Activated CD8-positive, alpha-beta T cell treated with anti-CD3 and anti-CD28 coated beads, Interleukin-2, amount 10 ng/mL, durations not matched to agents 7 days and 5 days (primary cell): ENCODE measurements around the gene TRPM1. TPM values are rescaled to one million over a fixed set of nuclear protein-coding genes. Genes with fewer than 3 reads are reported as not detected.

ENCODE experiments used
- ATAC-seq: fragments of 150-1000 bp; cut with Tn5 transposase; one replicate; pipeline ENCODE4 v1.10.0; 2021; ENCODE audit warnings: moderate library complexity
- CTCF ChIA-PET: fragments of 350-600 bp; sonication (Branson Sonifier 250); formaldehyde crosslinking; loops from one replicate; lab custom pipeline; 2021; ENCODE audit warnings: antibody characterized with exemption; lab: Charles Lee
- POLR2A ChIA-PET: fragments of 350-600 bp; sonication (Branson Sonifier 250); formaldehyde crosslinking; loops from one replicate; lab custom pipeline; 2021; ENCODE audit warnings: antibody characterized with exemption; lab: Charles Lee
- DNase-seq: peaks from one replicate; pipeline ENCODE4 v3.0.0-alpha.2; 2020
- H3K27ac Mint-ChIP-seq: one replicate; pipeline ENCODE4 v1.8.0; 2021; ENCODE audit warnings: mild to moderate bottlenecking, mixed read lengths
- H3K27me3 Mint-ChIP-seq: one replicate; pipeline ENCODE4 v1.8.0; 2021; ENCODE audit warnings: low read depth, mixed read lengths
- H3K36me3 Mint-ChIP-seq: one replicate; pipeline ENCODE4 v1.8.0; 2021; ENCODE audit warnings: low read depth, mixed read lengths
- H3K4me1 Mint-ChIP-seq: one replicate; pipeline ENCODE4 v1.8.0; 2021; ENCODE audit warnings: low read depth, mixed read lengths
- H3K4me3 Mint-ChIP-seq: one replicate; pipeline ENCODE4 v1.8.0; 2021; ENCODE audit warnings: mild to moderate bottlenecking, mixed read lengths
- H3K9me3 Mint-ChIP-seq: one replicate; pipeline ENCODE4 v1.8.0; 2022; ENCODE audit warnings: mixed read lengths; ENCODE audit not compliant: insufficient read depth
- total RNA-seq, 2 experiments: library from RNA; stranded (reverse); gene quantifications; one replicate each; pipeline ENCODE4 v1.2.3, GENCODE V29; 2021

The TRPM1 gene
- total RNA-seq, 2 experiments from 2014 or later: not detected

DNA sequence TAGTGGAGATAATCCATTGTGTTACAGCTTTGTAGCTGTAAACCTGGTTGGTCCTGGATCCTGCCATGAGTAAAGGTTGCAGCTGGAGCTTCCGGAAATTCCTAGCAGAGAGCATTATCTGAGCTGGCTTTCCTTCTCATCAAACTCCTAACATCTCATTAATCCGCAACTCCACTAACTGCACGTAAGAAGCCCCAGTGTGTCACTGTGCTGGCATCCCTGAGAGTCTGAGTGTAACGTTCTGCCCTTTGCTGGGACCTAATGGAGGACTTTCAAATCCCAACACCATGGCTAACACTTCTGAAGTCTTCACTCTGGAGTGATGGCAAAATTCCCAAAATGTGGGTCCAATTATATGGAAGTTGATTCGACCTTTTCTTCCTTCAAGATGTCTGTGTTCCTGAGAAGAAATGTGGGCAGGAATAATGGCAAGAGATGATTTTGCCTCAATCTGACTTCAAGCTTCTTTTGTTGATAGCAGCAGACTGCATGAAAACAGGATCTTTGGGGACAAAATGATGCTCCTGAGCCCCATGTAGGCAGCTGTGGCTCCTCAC, 9.6 kb upstream of the TRPM1 start:
- CTCF ChIA-PET: interaction anchor here (0.7 to 1.4 kb wide), 2 partner anchors 18 to 252 kb away, joined by 3 to 4 read pairs; no protein-coding TSS in a partner anchor
- POLR2A ChIA-PET: interaction anchor here (0.6 kb wide), 1 partner anchor 13 kb away, joined by 3 read pairs; no protein-coding TSS in a partner anchor
- DNase-seq: no peak
- Mint-ChIP-seq H3K27ac (no peak overlapping the region), H3K4me1 (peaks cover 7% of the 10 kb centered on the region), H3K9me3 (peaks cover 4% of the 10 kb centered on the region), H3K4me3 (no peak overlapping the region), H3K27me3 (peaks cover 11% of the 10 kb centered on the region), H3K36me3 (no peaks in the 10 kb centered on the region)
- ATAC-seq: no peak

DNA sequence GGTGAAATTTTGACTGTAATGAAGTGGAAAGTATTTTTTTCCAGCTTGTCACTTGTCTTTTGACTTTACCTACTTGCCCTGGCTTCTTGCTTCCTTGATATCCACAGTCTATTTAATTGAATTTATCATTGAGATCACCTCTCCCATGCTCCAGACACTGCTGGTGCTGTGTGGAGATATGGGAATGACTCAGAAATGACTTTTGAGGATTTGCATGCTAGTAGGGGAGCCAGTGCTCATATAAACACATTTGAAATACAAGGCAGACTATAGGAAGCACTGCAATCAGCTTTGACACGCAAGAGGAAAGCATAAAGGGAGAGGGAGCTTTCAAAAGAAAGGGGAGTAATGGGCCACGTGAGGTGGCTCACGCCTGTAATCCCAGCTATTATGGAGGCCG, 7.3 kb upstream of the TRPM1 start:
- Mint-ChIP-seq H3K9me3 (no peaks in the 10 kb centered on the region), H3K36me3 (no peaks in the 10 kb centered on the region), H3K27me3 (peaks cover 9% of the 10 kb centered on the region), H3K27ac (no peak overlapping the region), H3K4me1 (peaks cover 7% of the 10 kb centered on the region), H3K4me3 (no peak overlapping the region)
- ChIA-PET POLR2A (no interaction called here), CTCF (interaction anchor here (1.4 kb wide), 1 partner anchor 20 kb away, joined by 4 read pairs; no protein-coding TSS in a partner anchor)
- no peak for DNase-seq
- no peak for ATAC-seq

DNA sequence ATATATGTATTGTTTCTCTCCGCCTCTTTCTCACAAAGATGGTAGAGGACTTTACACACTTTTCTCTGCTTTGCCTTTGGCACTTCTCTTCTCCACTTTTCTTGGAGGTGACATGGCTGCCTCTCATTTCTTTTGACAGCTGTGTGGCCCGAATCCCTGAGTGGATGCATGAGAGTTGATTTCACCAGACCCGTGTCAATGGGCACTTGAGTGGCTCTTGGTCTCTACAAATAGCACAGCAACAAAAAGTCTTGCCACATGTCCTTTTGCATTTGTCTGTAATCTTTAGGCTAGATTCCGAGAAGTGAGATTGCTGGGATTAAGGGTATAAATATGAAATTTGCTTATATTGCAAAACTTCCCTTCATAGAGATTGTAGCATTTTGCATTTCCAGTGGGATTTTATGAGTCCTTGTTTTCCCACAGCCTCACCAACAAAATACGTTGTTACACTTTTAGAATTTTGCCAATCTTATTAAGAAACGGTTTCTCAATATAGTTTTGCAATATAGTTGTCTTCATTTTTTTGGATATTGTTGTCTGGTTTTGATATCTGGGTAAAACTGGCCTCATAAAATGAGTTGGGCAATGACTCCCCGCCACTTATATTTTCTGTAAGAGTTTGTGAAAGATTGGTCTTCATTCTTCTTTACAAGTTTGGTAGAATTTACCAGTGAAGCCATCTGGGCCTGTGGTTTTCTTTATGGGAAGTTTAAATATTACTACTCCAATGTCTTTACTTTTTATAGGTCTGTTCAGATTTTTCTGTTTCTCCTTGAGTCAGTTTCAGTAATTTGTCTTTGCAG, 5.2 kb upstream of the TRPM1 start:
- no peaks in the 10 kb centered on the region for H3K36me3 Mint-ChIP-seq
- no peaks in the 10 kb centered on the region for H3K9me3 Mint-ChIP-seq
- ATAC-seq (no peak), DNase-seq (no peak)
- ChIA-PET CTCF (interaction anchor here (1.0 kb wide), 1 partner anchor 22 kb away, joined by 3 read pairs; no protein-coding TSS in a partner anchor), POLR2A (no interaction called here)
- peaks cover 7% of the 10 kb centered on the region for H3K4me1 Mint-ChIP-seq
- H3K4me3 Mint-ChIP-seq: no peak overlapping the region
- peaks cover 9% of the 10 kb centered on the region for H3K27me3 Mint-ChIP-seq
- H3K27ac Mint-ChIP-seq: no peak overlapping the region

DNA sequence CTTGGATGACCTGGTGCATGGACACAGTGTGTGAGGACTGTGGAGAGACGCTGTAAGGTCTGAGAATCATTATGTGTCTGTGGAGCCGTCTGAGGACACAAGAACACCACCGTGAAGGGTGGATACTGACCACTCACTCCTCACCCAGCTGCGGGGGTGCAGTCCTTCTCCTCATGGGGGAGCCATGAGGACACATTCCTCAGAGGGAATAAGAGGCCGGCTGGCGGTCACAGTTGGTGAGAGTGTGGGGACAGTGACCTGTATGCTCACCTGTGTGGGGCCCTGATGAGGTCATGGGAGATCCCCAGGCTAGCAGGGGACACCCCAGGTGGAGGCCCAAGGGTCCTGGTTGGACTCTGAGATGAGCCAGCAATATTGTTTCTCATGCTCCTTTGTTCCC, 2.5 kb upstream of the TRPM1 start:
- H3K27me3 Mint-ChIP-seq: peaks cover 17% of the 10 kb centered on the region
- no peaks in the 10 kb centered on the region for H3K9me3 Mint-ChIP-seq
- ChIA-PET CTCF (no interaction called here), POLR2A (no interaction called here)
- H3K27ac Mint-ChIP-seq: no peak overlapping the region
- H3K4me1 Mint-ChIP-seq: peaks cover 2% of the 10 kb centered on the region
- no peaks in the 10 kb centered on the region for H3K36me3 Mint-ChIP-seq
- ATAC-seq (no peak), DNase-seq (no peak)
- H3K4me3 Mint-ChIP-seq: no peak overlapping the region

DNA sequence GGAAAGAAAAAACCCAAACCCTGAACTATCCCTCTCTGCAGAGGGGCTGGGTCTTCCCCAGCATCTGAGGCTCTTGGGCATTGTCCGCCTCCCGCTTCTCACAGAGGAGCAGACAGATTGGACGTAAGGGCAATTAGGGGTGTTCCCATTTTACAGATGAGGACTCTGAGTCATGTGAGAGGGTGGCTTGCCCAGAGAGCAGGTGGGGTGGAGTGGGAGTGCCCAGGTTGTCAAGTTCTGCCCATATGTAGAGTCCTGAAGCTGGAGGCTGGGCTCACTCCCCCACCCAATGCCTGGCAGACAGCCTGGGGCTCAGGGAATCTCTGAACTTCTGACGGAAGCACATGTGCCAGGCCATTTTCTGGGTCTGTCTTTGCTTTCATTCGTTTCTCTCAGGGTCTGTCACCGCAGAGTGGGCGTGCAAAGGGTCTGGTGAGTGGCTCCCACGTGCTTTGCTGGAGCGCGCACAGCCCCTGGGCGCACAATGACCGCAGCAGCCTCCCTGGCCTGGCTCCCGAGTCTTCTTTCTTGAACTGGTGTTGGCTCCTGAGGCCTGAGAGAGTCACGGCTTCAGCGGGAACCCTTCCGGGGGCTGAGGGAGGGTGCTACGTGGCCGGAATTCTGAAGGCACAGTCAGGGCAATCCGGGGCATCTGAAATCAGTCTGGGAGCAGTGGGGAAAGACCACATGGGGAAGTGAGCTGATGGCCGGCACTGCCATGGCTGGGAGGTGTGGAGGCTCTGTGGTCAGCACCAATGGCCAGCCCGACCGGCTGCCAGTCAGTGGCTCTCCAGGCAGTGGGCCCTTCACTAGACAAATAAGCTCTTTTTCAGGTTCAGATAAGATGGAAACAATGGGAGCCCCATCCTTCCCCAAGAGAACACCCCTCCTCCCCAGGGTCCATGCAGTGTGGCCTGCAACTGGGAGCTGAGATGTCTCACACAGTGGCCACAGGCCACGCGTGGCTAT, 1.1 kb upstream of the TRPM1 start:
- ATAC-seq: no peak
- Mint-ChIP-seq H3K4me1 (peaks cover 2% of the 10 kb centered on the region), H3K4me3 (no peak overlapping the region), H3K27ac (no peak overlapping the region), H3K27me3 (peaks cover 15% of the 10 kb centered on the region), H3K36me3 (no peaks in the 10 kb centered on the region), H3K9me3 (no peaks in the 10 kb centered on the region)
- POLR2A ChIA-PET: no interaction called here
- no peak for DNase-seq
- CTCF ChIA-PET: interaction anchor here (1.7 to 2.0 kb wide), 2 partner anchors 26 to 208 kb away, joined by 4 to 7 read pairs; no protein-coding TSS in a partner anchor

DNA sequence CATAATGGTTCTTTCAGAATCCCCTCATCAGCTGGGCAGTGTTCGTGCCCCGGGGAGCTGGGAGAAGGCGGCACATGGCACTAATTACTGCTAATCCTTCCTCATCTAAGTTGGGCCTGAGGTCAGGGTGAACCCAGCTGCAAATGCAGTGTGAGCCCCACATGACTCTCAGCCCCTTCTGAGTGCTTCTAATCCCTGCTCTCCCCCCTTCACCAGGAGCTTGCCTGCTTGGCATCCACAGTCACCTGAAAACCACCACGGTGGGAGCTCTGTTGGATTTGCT, 455 bp upstream of the TRPM1 start:
- Mint-ChIP-seq H3K36me3 (no peaks in the 10 kb centered on the region), H3K4me1 (peaks cover 2% of the 10 kb centered on the region), H3K27me3 (peaks cover 10% of the 10 kb centered on the region), H3K4me3 (no peak overlapping the region), H3K27ac (no peak overlapping the region), H3K9me3 (no peaks in the 10 kb centered on the region)
- ChIA-PET POLR2A (no interaction called here), CTCF (interaction anchor here (1.7 to 2.0 kb wide), 2 partner anchors 27 to 208 kb away, joined by 4 to 7 read pairs; no protein-coding TSS in a partner anchor)
- DNase-seq (no peak), ATAC-seq (no peak)

DNA sequence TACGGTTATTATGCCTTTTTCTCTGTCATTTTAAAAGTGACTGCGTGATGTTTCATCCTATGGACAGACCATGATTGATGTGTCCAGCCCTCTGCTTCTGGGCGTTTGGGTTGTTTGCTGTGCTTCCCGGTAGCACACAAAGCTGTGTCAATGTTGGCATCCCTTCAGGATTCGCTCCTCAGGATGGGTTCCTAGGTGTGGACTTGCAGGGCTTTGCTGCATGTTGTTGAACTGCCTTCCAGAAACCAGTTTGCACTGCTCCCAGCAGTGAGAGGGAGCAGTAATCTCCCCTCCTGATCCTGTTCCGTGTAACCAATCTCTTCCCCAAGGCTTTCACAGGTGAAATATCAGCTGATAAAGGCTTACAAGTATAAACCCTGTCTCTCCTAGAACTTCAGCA, 787 bp downstream of the TRPM1 start:
- POLR2A ChIA-PET: no interaction called here
- CTCF ChIA-PET: interaction anchor here (1.7 to 2.0 kb wide), 2 partner anchors 28 to 206 kb away, joined by 4 to 7 read pairs; no protein-coding TSS in a partner anchor
- no peaks in the 10 kb centered on the region for H3K36me3 Mint-ChIP-seq
- H3K27me3 Mint-ChIP-seq: peaks cover 9% of the 10 kb centered on the region
- ATAC-seq: no peak
- no peaks in the 10 kb centered on the region for H3K9me3 Mint-ChIP-seq
- H3K4me3 Mint-ChIP-seq: no peak overlapping the region
- DNase-seq: no peak
- peaks cover 2% of the 10 kb centered on the region for H3K4me1 Mint-ChIP-seq
- H3K27ac Mint-ChIP-seq: no peak overlapping the region

DNA sequence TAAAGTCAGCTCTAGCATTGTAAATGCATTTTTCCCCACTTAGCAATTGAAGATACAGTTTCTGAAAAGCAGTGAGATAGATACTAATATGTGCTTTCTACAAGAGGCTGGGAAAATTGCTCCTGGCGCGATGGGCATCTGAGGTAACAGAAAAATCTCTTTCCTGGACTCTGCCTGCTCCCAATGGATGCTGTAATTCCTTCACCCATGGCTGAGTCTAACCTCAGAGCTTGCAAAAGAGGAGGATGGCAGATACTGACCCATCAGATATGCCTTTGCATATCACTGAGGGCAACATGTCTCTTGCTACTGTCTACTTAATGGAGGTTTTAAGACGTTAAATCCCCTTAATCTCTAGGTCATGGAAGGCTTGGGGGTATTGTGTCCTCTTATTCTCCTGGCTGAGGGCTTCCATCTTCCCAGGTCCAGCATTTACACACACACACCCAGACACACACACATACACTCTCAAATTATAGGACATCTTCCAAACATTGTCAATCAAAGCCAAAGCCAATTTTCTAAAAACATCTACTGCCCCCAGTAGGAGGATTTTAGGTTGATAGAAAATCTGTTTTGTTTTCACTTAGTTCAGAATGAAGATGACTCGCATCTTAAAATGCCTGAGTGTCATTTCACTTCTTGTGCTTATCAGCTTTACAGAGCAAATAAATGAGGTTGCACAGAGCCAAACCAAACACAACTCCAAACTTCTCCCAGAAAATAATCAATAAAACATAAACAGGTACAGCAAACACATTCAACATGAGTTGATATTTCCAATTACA, 2.4 kb downstream of the TRPM1 start:
- H3K27ac Mint-ChIP-seq: no peak overlapping the region
- ChIA-PET POLR2A (no interaction called here), CTCF (no interaction called here)
- H3K36me3 Mint-ChIP-seq: no peaks in the 10 kb centered on the region
- no peak overlapping the region for H3K4me3 Mint-ChIP-seq
- ATAC-seq: no peak
- no peaks in the 10 kb centered on the region for H3K9me3 Mint-ChIP-seq
- DNase-seq: no peak
- peaks cover 2% of the 10 kb centered on the region for H3K4me1 Mint-ChIP-seq
- peaks cover 12% of the 10 kb centered on the region for H3K27me3 Mint-ChIP-seq

DNA sequence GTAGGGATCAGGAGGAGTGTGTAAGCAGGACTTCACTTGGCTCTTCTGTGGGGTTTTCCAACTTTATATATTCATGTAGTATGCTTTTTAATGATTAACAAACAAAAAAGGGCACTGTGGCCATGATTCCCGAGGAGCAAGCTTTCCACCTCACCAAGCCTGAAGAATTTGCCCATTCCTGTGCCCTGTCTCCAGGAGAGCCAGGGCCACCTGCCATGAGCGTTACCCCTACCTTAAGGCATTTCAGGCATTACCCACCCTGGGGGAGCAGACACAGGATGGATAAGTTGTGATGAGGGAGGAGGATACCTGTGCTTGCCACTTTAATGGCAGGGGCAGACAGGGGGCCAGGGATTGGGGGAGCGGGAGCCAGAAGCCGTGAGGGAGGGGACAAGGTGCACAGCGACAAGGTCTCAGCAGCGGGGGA, 3.0 kb downstream of the TRPM1 start:
- H3K9me3 Mint-ChIP-seq: no peaks in the 10 kb centered on the region
- no peak for ATAC-seq
- H3K36me3 Mint-ChIP-seq: no peaks in the 10 kb centered on the region
- no peak overlapping the region for H3K4me3 Mint-ChIP-seq
- H3K27ac Mint-ChIP-seq: no peak overlapping the region
- ChIA-PET CTCF (no interaction called here), POLR2A (no interaction called here)
- no peak for DNase-seq
- peaks cover 2% of the 10 kb centered on the region for H3K4me1 Mint-ChIP-seq
- H3K27me3 Mint-ChIP-seq: peaks cover 16% of the 10 kb centered on the region

DNA sequence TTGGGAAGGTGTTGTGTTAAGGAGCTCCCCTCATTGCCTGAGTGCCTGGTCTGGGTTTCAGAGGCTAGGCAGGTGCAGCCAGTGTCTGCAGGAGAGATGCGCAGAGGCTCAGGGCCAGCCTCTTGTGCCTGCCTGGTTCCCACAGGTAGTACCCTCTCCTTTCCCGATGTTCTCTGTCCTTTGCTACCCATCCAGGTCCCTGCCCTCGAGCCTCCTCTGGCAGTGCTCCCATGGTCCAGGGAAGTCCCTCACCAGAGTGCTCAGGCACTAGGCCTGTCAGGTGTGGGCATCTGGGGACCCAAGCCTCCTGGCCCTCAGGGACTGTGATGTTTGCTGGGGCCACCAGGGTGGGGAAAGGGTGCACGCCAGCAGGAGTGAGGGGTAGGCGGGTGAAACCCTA, 5.0 kb downstream of the TRPM1 start:
- CTCF ChIA-PET: no interaction called here
- no peak for DNase-seq
- Mint-ChIP-seq H3K9me3 (no peaks in the 10 kb centered on the region), H3K36me3 (no peaks in the 10 kb centered on the region), H3K27ac (no peak overlapping the region), H3K27me3 (peaks cover 18% of the 10 kb centered on the region), H3K4me3 (no peak overlapping the region), H3K4me1 (peaks cover 2% of the 10 kb centered on the region)
- POLR2A ChIA-PET: interaction anchor here (1.1 kb wide), 1 partner anchor 67 kb away, joined by 3 read pairs; no protein-coding TSS in a partner anchor
- ATAC-seq: no peak

DNA sequence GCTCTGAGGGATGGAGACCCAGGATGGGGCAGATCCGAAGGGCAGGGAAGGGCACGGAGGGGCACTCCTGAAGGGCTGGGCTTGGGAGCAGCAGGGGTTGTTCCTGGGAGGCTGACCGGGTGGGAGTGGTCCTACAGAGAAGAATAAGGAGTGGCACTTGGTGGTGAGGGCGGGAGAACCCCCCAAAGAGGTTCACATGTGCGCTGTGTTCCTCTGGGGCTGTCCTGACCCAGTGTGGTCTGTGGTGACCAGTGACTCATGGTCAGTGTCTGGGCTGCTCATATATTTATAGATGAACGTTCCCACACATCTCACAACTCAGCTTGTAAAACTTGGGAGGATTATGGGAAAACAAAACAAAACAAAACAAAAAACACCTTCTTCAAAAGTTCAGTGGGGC, 10.0 kb downstream of the TRPM1 start:
- DNase-seq: no peak
- H3K4me1 Mint-ChIP-seq: no peaks in the 10 kb centered on the region
- peaks cover 10% of the 10 kb centered on the region for H3K27me3 Mint-ChIP-seq
- H3K27ac Mint-ChIP-seq: no peak overlapping the region
- POLR2A ChIA-PET: no interaction called here
- CTCF ChIA-PET: no interaction called here
- H3K4me3 Mint-ChIP-seq: no peak overlapping the region
- no peaks in the 10 kb centered on the region for H3K9me3 Mint-ChIP-seq
- no peak for ATAC-seq
- H3K36me3 Mint-ChIP-seq: no peaks in the 10 kb centered on the region
